Liver (tissue), 9 donors: ENCODE measurements around the gene AATK. TPM values are rescaled to one million over a fixed set of nuclear protein-coding genes. Genes with fewer than 3 reads are reported as not detected.

ENCODE experiments used
- DNase-seq: peaks from one replicate; pipeline ENCODE4 v3.0.0-alpha.2; 2017; ENCODE audit warnings: low spot score
- H3K27ac ChIP-seq, 2 donors: one replicate each; pipeline ENCODE4 v1.7.0; 2013; ENCODE audit warnings: inconsistent platforms in 2 of 2, low read length in 2 of 2, control low read depth in 1 of 2, low read depth in 1 of 2, mild to moderate bottlenecking in 1 of 2
- H3K27me3 ChIP-seq, 4 donors: one replicate each; pipeline versions ENCODE4 v1.6.1 to v1.7.0; 2013; ENCODE audit warnings: low read length in 3 of 4, inconsistent platforms in 1 of 4, mild to moderate bottlenecking in 1 of 4, moderate library complexity in 1 of 4; ENCODE audit not compliant: control insufficient read depth in 4 of 4, insufficient read depth in 4 of 4
- H3K36me3 ChIP-seq, 4 donors: one replicate each; pipeline versions ENCODE4 v1.6.1 to v1.7.0; 2013; ENCODE audit warnings: low read length in 3 of 4, mild to moderate bottlenecking in 3 of 4, low read depth in 1 of 4, moderate library complexity in 1 of 4; ENCODE audit not compliant: control insufficient read depth in 4 of 4, insufficient read depth in 3 of 4
- H3K4me1 ChIP-seq, 4 donors: one replicate each; pipeline versions ENCODE4 v1.6.1 to v1.7.0; 2013; ENCODE audit warnings: low read length in 3 of 4, mild to moderate bottlenecking in 3 of 4, moderate library complexity in 1 of 4; ENCODE audit not compliant: control insufficient read depth in 4 of 4, insufficient read depth in 4 of 4
- H3K4me3 ChIP-seq, 3 donors: one replicate each; pipeline versions ENCODE4 v1.6.1 to v1.7.0; 2013; ENCODE audit warnings: low read length in 3 of 3, control low read depth in 1 of 3, low read depth in 1 of 3, mild to moderate bottlenecking in 1 of 3
- H3K9ac ChIP-seq, 2 donors: one replicate each; pipeline ENCODE4 v1.7.0; 2013; ENCODE audit warnings: low read length in 2 of 2, mild to moderate bottlenecking in 2 of 2, moderate library complexity in 2 of 2, control low read depth in 1 of 2, low read depth in 1 of 2
- H3K9me3 ChIP-seq, 4 donors: one replicate each; pipeline versions ENCODE4 v1.6.1 to v1.7.0; 2013; ENCODE audit warnings: low read length in 3 of 4; ENCODE audit not compliant: control insufficient read depth in 4 of 4
- ATF3 ChIP-seq: IDR thresholded peaks from 2 replicates; pipeline ENCODE4 v1.6.1; 2016; ENCODE audit warnings: antibody characterized with exemption
- CTCF ChIP-seq: fragments of 150-350 bp; IDR thresholded peaks from 2 replicates; pipeline ENCODE4 v1.5.1; 2017; ENCODE audit warnings: improper control_type of control experiment, low read depth, low read length; ENCODE audit not compliant: missing input control
- EGR1 ChIP-seq, 2 donors: IDR thresholded peaks; 2 replicates each; pipeline ENCODE4 v1.6.1; 2016 to 2018; ENCODE audit warnings: antibody characterized with exemption in 2 of 2, low read depth in 2 of 2
- FOXA1 ChIP-seq: IDR thresholded peaks from 2 replicates; pipeline ENCODE4 v1.6.1; 2016; ENCODE audit warnings: antibody characterized with exemption
- FOXA2 ChIP-seq: IDR thresholded peaks from 2 replicates; pipeline ENCODE4 v1.6.1; 2016; ENCODE audit warnings: antibody characterized with exemption
- GABPA ChIP-seq, 2 donors: IDR thresholded peaks in 1 of 2; conservative IDR thresholded peaks in 1 of 2; 2 replicates each; pipeline ENCODE4 v1.6.1; 2016; ENCODE audit warnings: antibody characterized with exemption in 2 of 2, mild to moderate bottlenecking in 1 of 2, moderate library complexity in 1 of 2
- HNF4G ChIP-seq: IDR thresholded peaks from 2 replicates; pipeline ENCODE4 v1.6.1; 2016; ENCODE audit warnings: antibody characterized with exemption
- JUND ChIP-seq, 2 donors: IDR thresholded peaks; 2 replicates each; pipeline ENCODE4 v1.6.1; 2016; ENCODE audit warnings: antibody characterized with exemption in 2 of 2
- MAX ChIP-seq: IDR thresholded peaks from 2 replicates; pipeline ENCODE4 v1.6.1; 2016; ENCODE audit warnings: antibody characterized with exemption
- NR2F2 ChIP-seq: IDR thresholded peaks from 2 replicates; pipeline ENCODE4 v1.6.1; 2016; ENCODE audit warnings: antibody characterized with exemption
- REST ChIP-seq: IDR thresholded peaks from 2 replicates; pipeline ENCODE4 v1.6.1; 2016; ENCODE audit warnings: antibody characterized with exemption, mild to moderate bottlenecking
- RXRA ChIP-seq, 2 donors: IDR thresholded peaks; 2 replicates each; pipeline ENCODE4 v1.6.1; 2017 to 2018; ENCODE audit warnings: antibody characterized with exemption in 2 of 2, mild to moderate bottlenecking in 1 of 2
- SP1 ChIP-seq: IDR thresholded peaks from 2 replicates; pipeline ENCODE4 v1.6.1; 2018; ENCODE audit warnings: antibody characterized with exemption, mild to moderate bottlenecking
- YY1 ChIP-seq: IDR thresholded peaks from 2 replicates; pipeline ENCODE4 v1.6.1; 2016; ENCODE audit warnings: antibody characterized with exemption, mild to moderate bottlenecking
- WGBS: extraction: QIAGEN DNeasy Blood & Tissue Kit; methylation state at CpG from one replicate; pipeline ENCODE4 v1.1.7; 2013; 5-methylcytosine and 5-hydroxymethylcytosine counted together
- polyA plus RNA-seq, 2 donors: library from polyadenylated mRNA; stranded (reverse) in 1 of 2; unstranded in 1 of 2; fragments of 200-250 nt in 1 of 2; fragments of >200 nt in 1 of 2; fragmentation: Nextera tagmentation in 1 of 2; extraction: Ambion mirVana in 1 of 2; gene quantifications; one replicate each; pipeline versions ENCODE4 v1.2.1 to v1.2.3, GENCODE V29; 2013 to 2015
- total RNA-seq, 2 donors: library from RNA; depleted of rRNA; stranded (reverse); fragments of >200 nt; gene quantifications; one replicate each; pipeline ENCODE4 v1.2.3, GENCODE V29; 2014
- donor health status: healthy.
- donor health status: healthy.
- donor health status: healthy.
- donor health status: healthy.
- donor health status: healthy.

The AATK gene
- total and polyA plus RNA-seq, 4 donors, result 0.24 to 2.3 (median 0.62) TPM

- TF ChIP-seq CTCF, result no peak
Measured at GRCh38 chr17:81190591-81190990, 24.6 kb upstream of the AATK start (continued).

- TF ChIP-seq NR2F2 (no peak), CTCF (no peak), REST (no peak), YY1 (no peak), EGR1 (IDR thresholded peaks at IDR 0.05; ENCODE audit: low read depth in 2 of 2) (no peak), GABPA (IDR thresholded peaks at IDR 0.05 in 1 of 2, conservative IDR thresholded peaks at IDR 0.05 in 1 of 2) (no peak)
- H3K36me3 ChIP-seq, result no peaks in the 10 kb centered on the region
Measured at GRCh38 chr17:81189670-81190530, 23.9 kb upstream of the AATK start.

GRCh38 chr17:81189016-81189415 lies 23.0 kb upstream of the AATK start:
- H3K9ac ChIP-seq, result no peak overlapping the region
- H3K27me3 ChIP-seq, result no peaks in the 10 kb centered on the region
- no peaks in the 10 kb centered on the region for H3K4me1 ChIP-seq
- DNase-seq, result no peak
- 97% methylated on average over 7 of the region's 7 CpGs for WGBS
- TF ChIP-seq GABPA (IDR thresholded peaks at IDR 0.05 in 1 of 2, conservative IDR thresholded peaks at IDR 0.05 in 1 of 2), result no peak
- TF ChIP-seq MAX, result no peak
- no peak for TF ChIP-seq YY1
- no peak for TF ChIP-seq FOXA1
- no peak for TF ChIP-seq JUND (IDR thresholded peaks at IDR 0.05)
- no peak for TF ChIP-seq HNF4G
- no peak for TF ChIP-seq NR2F2
- no peak for TF ChIP-seq SP1
- TF ChIP-seq ATF3, result no peak
- no peak for TF ChIP-seq FOXA2
- TF ChIP-seq RXRA (IDR thresholded peaks at IDR 0.05), result no peak
- TF ChIP-seq REST, result no peak
- H3K27ac ChIP-seq, result no peak overlapping the region
- no peaks in the 10 kb centered on the region for H3K36me3 ChIP-seq
- no peaks in the 10 kb centered on the region for H3K9me3 ChIP-seq
- H3K4me3 ChIP-seq, result no peak overlapping the region

More at GRCh38 chr17:81189670-81190530, 23.9 kb upstream of the AATK start:
- no peak for DNase-seq
- H3K27ac ChIP-seq, result no peak overlapping the region
- no peaks in the 10 kb centered on the region for H3K4me1 ChIP-seq
- no peaks in the 10 kb centered on the region for H3K9me3 ChIP-seq
- no peak overlapping the region for H3K4me3 ChIP-seq
- no peak overlapping the region for H3K9ac ChIP-seq
- H3K27me3 ChIP-seq, result no peaks in the 10 kb centered on the region
- WGBS, result 91% methylated on average over 27 of the region's 27 CpGs
